Vagina (tissue), 2 donors: Measurements from ENCODE around the gene EPHB6.

Experiments used
- POLR2A ChIP-seq, 2 donors: fragments of 450-650 bp; IDR thresholded peaks; one replicate each; pipeline ENCODE4 v1.6.1; 2017; ENCODE audit warnings: antibody characterized with exemption in 2 of 2, mild to moderate bottlenecking in 2 of 2, moderate library complexity in 2 of 2
- POLR2AphosphoS5 ChIP-seq, 2 donors: sonication (generic); formaldehyde crosslinking; IDR thresholded peaks; one replicate each; pipeline ENCODE4 v1.9.0; 2017; ENCODE audit warnings: antibody characterized with exemption in 2 of 2, mild to moderate bottlenecking in 2 of 2, low read depth in 1 of 2; ENCODE audit not compliant: insufficient read depth in 1 of 2
- TF ChIP-seq, protein P1 (sequence below), 3 experiments: fragments of 450-650 bp in 2 of 3; fragments of 200-600 bp in 1 of 3; sonication (generic) in 1 of 3; IDR thresholded peaks; one replicate each; pipeline ENCODE4 v1.5.1; 2017 to 2019; ENCODE audit warnings: antibody characterized with exemption in 3 of 3, mild to moderate bottlenecking in 2 of 3, moderate library complexity in 2 of 3

DNA sequence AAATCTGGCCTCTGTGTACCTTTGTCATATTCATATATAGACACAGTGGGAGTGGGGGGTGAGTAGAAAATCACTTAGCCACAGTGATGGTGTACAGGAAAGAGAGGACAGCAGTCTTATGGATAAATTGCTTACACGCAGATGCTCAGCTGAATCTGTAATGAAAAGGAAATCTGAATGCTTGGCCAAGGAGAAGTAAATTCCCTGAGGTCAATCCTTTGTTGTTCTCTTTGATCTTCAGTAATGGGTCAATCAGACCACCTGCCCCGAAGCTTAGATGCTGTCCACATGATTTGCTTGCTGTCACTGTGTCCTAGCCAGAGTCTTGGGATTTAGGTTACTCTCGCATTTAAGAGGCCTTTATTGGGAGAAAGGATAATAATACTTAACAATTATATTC, 18.4 kb upstream of the EPHB6 start:
- TF ChIP-seq, protein P1, sequence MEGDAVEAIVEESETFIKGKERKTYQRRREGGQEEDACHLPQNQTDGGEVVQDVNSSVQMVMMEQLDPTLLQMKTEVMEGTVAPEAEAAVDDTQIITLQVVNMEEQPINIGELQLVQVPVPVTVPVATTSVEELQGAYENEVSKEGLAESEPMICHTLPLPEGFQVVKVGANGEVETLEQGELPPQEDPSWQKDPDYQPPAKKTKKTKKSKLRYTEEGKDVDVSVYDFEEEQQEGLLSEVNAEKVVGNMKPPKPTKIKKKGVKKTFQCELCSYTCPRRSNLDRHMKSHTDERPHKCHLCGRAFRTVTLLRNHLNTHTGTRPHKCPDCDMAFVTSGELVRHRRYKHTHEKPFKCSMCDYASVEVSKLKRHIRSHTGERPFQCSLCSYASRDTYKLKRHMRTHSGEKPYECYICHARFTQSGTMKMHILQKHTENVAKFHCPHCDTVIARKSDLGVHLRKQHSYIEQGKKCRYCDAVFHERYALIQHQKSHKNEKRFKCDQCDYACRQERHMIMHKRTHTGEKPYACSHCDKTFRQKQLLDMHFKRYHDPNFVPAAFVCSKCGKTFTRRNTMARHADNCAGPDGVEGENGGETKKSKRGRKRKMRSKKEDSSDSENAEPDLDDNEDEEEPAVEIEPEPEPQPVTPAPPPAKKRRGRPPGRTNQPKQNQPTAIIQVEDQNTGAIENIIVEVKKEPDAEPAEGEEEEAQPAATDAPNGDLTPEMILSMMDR (IDR thresholded peaks at IDR 0.05): no peak
- TF ChIP-seq POLR2AphosphoS5 (IDR thresholded peaks at IDR 0.05; ENCODE audit: insufficient read depth in 1 of 2, low read depth in 1 of 2) (no peak), POLR2A (IDR thresholded peaks at IDR 0.05) (no peak)
